Prostate gland (tissue), 2 donors: ENCODE measurements around the gene ATP2A2. TPM values are rescaled to one million over a fixed set of nuclear protein-coding genes. Genes with fewer than 3 reads are reported as not detected.
"Not testable (repeated sequence)": the region's sequence is repeated elsewhere in the genome, so short reads cannot be mapped to it uniquely, and the experiment has no call there.

ENCODE experiments used
- DNase-seq: peaks from one replicate; pipeline ENCODE4 v3.0.0-alpha.2; 2019; ENCODE audit warnings: low spot score
- H3K27ac ChIP-seq, 2 donors: fragments of 200-600 bp; sonication (generic); 2 replicates each; pipeline ENCODE4 v1.5.1; 2017 to 2019
- H3K27me3 ChIP-seq: fragments of 200-600 bp; sonication (generic); replicated peaks from 2 replicates; pipeline ENCODE4 v1.5.1; 2019; ENCODE audit not compliant: insufficient read depth
- H3K36me3 ChIP-seq, 2 donors: fragments of 200-600 bp; sonication (generic); 1 replicate in 1 of 2; 2 replicates in 1 of 2; pipeline versions ENCODE4 v1.5.1 to v1.8.1; 2017 to 2019
- H3K4me1 ChIP-seq: fragments of 200-600 bp; sonication (generic); replicated peaks from 2 replicates; pipeline ENCODE4 v1.5.1; 2019
- H3K4me3 ChIP-seq, 2 donors: fragments of 200-600 bp; sonication (generic); 2 replicates each; pipeline ENCODE4 v1.5.1; 2017 to 2019
- H3K9me3 ChIP-seq: fragments of 200-600 bp; sonication (generic); 2 replicates; pipeline ENCODE4 v1.5.1; 2017
- CTCF ChIP-seq, 4 experiments: fragments of 200-600 bp in 2 of 4; fragments of 450-650 bp in 2 of 4; sonication (generic) in 2 of 4; IDR thresholded peaks; 1 replicate in 3 of 4; 2 replicates in 1 of 4; pipeline ENCODE4 v1.5.1; 2016 to 2019; ENCODE audit warnings: antibody characterized with exemption in 4 of 4, mild to moderate bottlenecking in 2 of 4, moderate library complexity in 2 of 4
- POLR2A ChIP-seq: fragments of 450-650 bp; IDR thresholded peaks from one replicate; pipeline ENCODE4 v1.6.1; 2016; ENCODE audit warnings: antibody characterized with exemption, mild to moderate bottlenecking
- POLR2AphosphoS5 ChIP-seq: sonication (generic); formaldehyde crosslinking; IDR thresholded peaks from one replicate; pipeline ENCODE4 v1.6.1; 2017; ENCODE audit warnings: antibody characterized with exemption
- WGBS: methylation state at CpG from one replicate; pipeline ENCODE4 v1.1.5; 2018; 5-methylcytosine and 5-hydroxymethylcytosine counted together
- intact Hi-C: fragments of 100-400 bp; cut with DNase I; formaldehyde crosslinking; loops from one replicate; pipeline ENCODE4 v1.14.2; 2022
- total RNA-seq, 2 donors: library from RNA; depleted of rRNA; stranded (reverse); fragments of >200 nt; gene quantifications; one replicate each; pipeline ENCODE4 v1.1.0, GENCODE V29; 2016

ATP2A2 gene
- total RNA-seq, 2 donors from 2014 or later, result 121 to 209 TPM

GRCh38 chr12:110251381-110251780 is 29.7 kb upstream of the ATP2A2 start:
- H3K4me3 ChIP-seq, result no peak overlapping the region
- no peak for TF ChIP-seq CTCF (IDR thresholded peaks at IDR 0.05)
- TF ChIP-seq POLR2AphosphoS5, result no peak
- TF ChIP-seq POLR2A, result no peak
- peaks cover 24% of the 10 kb centered on the region for H3K4me1 ChIP-seq
- no peak for DNase-seq
- H3K36me3 ChIP-seq, result no peaks in the 10 kb centered on the region
- intact Hi-C loops, result no loop called here
- WGBS, result 79% methylated on average over 7 of the region's 7 CpGs
- H3K27ac ChIP-seq, result no peak overlapping the region
- no peaks in the 10 kb centered on the region for H3K9me3 ChIP-seq
- H3K27me3 ChIP-seq, result no peaks in the 10 kb centered on the region

GRCh38 chr12:110252716-110253115 is 28.3 kb upstream of the ATP2A2 start:
- Histone ChIP-seq H3K27ac (peak overlapping the region; percentile 23 to 30), H3K36me3 (no peaks in the 10 kb centered on the region), H3K9me3 (no peaks in the 10 kb centered on the region), H3K27me3 (no peaks in the 10 kb centered on the region), H3K4me1 (peaks cover 18% of the 10 kb centered on the region), H3K4me3 (no peak overlapping the region)
- WGBS, result 83% methylated on average over 9 of the region's 9 CpGs
- intact Hi-C loops, result no loop called here
- no peak for DNase-seq
- TF ChIP-seq CTCF (IDR thresholded peaks at IDR 0.05), result no peak

- peaks cover 14% of the 10 kb centered on the region for H3K4me1 ChIP-seq
- 53% methylated on average over 9 of the region's 9 CpGs for WGBS
- no peak overlapping the region for H3K4me3 ChIP-seq
- TF ChIP-seq POLR2AphosphoS5 (no peak), CTCF (IDR thresholded peaks at IDR 0.05) (no peak), POLR2A (no peak)
- H3K27me3 ChIP-seq, result no peaks in the 10 kb centered on the region
- H3K9me3 ChIP-seq, result no peaks in the 10 kb centered on the region
- H3K36me3 ChIP-seq, result no peaks in the 10 kb centered on the region
- peak overlapping the region; percentile 23 to 30 for H3K27ac ChIP-seq
- no peak for DNase-seq
- intact Hi-C loops, result no loop called here
Observed at GRCh38 chr12:110253176-110253575, 27.9 kb upstream of the ATP2A2 start.

GRCh38 chr12:110254971-110255540 is 26.0 kb upstream of the ATP2A2 start:
- intact Hi-C loops, result no loop called here
- H3K27me3 ChIP-seq, result no peaks in the 10 kb centered on the region
- H3K27ac ChIP-seq, result no peak overlapping the region
- no peak for DNase-seq
- H3K4me3 ChIP-seq, result no peak overlapping the region
- H3K4me1 ChIP-seq, result peaks cover 8% of the 10 kb centered on the region
- H3K36me3 ChIP-seq, result no peaks in the 10 kb centered on the region
- WGBS, result 95% methylated on average over 6 of the region's 6 CpGs
- TF ChIP-seq CTCF (IDR thresholded peaks at IDR 0.05) (no peak), POLR2A (no peak), POLR2AphosphoS5 (no peak)
- no peaks in the 10 kb centered on the region for H3K9me3 ChIP-seq

GRCh38 chr12:110255890-110256456 is 25.1 kb upstream of the ATP2A2 start:
- H3K9me3 ChIP-seq, H3K4me1 ChIP-seq, H3K27me3 ChIP-seq, H3K27ac ChIP-seq, DNase-seq, intact Hi-C loops, H3K36me3 ChIP-seq, H3K4me3 ChIP-seq: not testable (repeated sequence)
- 97% methylated on average over 11 of the region's 11 CpGs for WGBS
